HepG2 (cell line): ENCODE results near the gene BANP.

Source experiments
- FOXJ3 ChIP-seq: sonication (generic); formaldehyde crosslinking; IDR thresholded peaks from 2 replicates; pipeline ENCODE4 v1.4.0; 2020; ENCODE audit warnings: missing genetic modification reagents, mild to moderate bottlenecking, borderline replicate concordance
- HCFC1 ChIP-seq: fragments of 150-350 bp; IDR thresholded peaks from 2 replicates; pipeline ENCODE4 v1.6.1; 2014; ENCODE audit warnings: low read depth, low read length
- MZF1 ChIP-seq: sonication (generic); formaldehyde crosslinking; IDR thresholded peaks from 2 replicates; pipeline ENCODE4 v1.8.1; 2023; ENCODE audit warnings: mild to moderate bottlenecking, missing genetic modification reagents, borderline replicate concordance
- NPAS2 ChIP-seq: sonication (generic); formaldehyde crosslinking; IDR thresholded peaks from 2 replicates; pipeline ENCODE4 v1.8.0; 2022; ENCODE audit warnings: mild to moderate bottlenecking, missing genetic modification reagents, borderline replicate concordance
- PHF8 ChIP-seq: sonication (generic); formaldehyde crosslinking; IDR thresholded peaks from 2 replicates; pipeline ENCODE4 v1.5.0; 2020; ENCODE audit warnings: missing genetic modification reagents
- POGZ ChIP-seq: sonication (generic); formaldehyde crosslinking; IDR thresholded peaks from 2 replicates; pipeline ENCODE4 v1.4.0; 2020; ENCODE audit warnings: mild to moderate bottlenecking, missing genetic modification reagents
- RELA ChIP-seq: sonication (generic); formaldehyde crosslinking; IDR thresholded peaks from 2 replicates; pipeline ENCODE4 v1.4.0; 2020; ENCODE audit warnings: missing genetic modification reagents
- TFAP4 ChIP-seq: sonication (generic); IDR thresholded peaks from 2 replicates; pipeline ENCODE4 v1.6.1; 2016; ENCODE audit warnings: low read depth, borderline replicate concordance
- TGIF2 ChIP-seq: IDR thresholded peaks from 2 replicates; pipeline ENCODE4 v1.6.1; 2016; ENCODE audit warnings: control low read depth, missing compliant biosample characterization
- UBTF ChIP-seq: sonication (generic); formaldehyde crosslinking; IDR thresholded peaks from 2 replicates; pipeline ENCODE4 v1.4.0; 2020; ENCODE audit warnings: mild to moderate bottlenecking, missing genetic modification reagents
- ZFAT ChIP-seq: sonication (generic); formaldehyde crosslinking; conservative IDR thresholded peaks from 2 replicates; pipeline ENCODE4 v1.8.1; 2023; ENCODE audit warnings: missing genetic modification reagents, inconsistent platforms
- ZNF766 ChIP-seq: sonication (generic); formaldehyde crosslinking; IDR thresholded peaks from 2 replicates; pipeline ENCODE4 v1.5.0; 2020; ENCODE audit warnings: missing genetic modification reagents, borderline replicate concordance

- TF ChIP-seq TGIF2 (CRISPR knock-in tag) (no peak), POGZ (CRISPR knock-in tag) (no peak), ZFAT (CRISPR knock-in tag) (no peak), HCFC1 (no peak), TFAP4 (no peak), RELA (CRISPR knock-in tag) (no peak), MZF1 (no peak), FOXJ3 (CRISPR knock-in tag) (no peak), NPAS2 (CRISPR knock-in tag) (no peak), UBTF (CRISPR knock-in tag) (no peak), PHF8 (CRISPR knock-in tag) (no peak), ZNF766 (no peak)
Observed at GRCh38 chr16:88064889-88065746, 113.9 kb downstream of the BANP start.
